ENCODE results near the gene BTBD16. TPM values are rescaled to one million over a fixed set of nuclear protein-coding genes. Genes with fewer than 3 reads are reported as not detected.

BTBD16 gene
- total and polyA plus RNA-seq, 2 of the 13 experiments (the other 11 are each of a cell fraction or from before 2014, with no cell fraction given) = 5.0 to 11.9 TPM

GRCh38 chr10:122304054-122304579 lies 33.0 kb downstream of the BTBD16 start (continued):
- TF ChIP-seq KLF12 (CRISPR knock-in tag; IDR thresholded peaks at IDR 0.05; ENCODE audit: borderline replicate concordance) (no peak), ZNF580 (CRISPR knock-in tag; IDR thresholded peaks at IDR 0.05; ENCODE audit: borderline replicate concordance, low read depth) (peak; percentile 52; the same call in 1 of the 2 replicates), ZGPAT (CRISPR knock-in tag; IDR thresholded peaks at IDR 0.05) (peak; percentile 52; the same call in 1 of the 2 replicates), JUNB (CRISPR knock-in tag; IDR thresholded peaks at IDR 0.05; ENCODE audit: borderline replicate concordance) (no peak; the same call in 1 of the 2 replicates), MEF2D (CRISPR knock-in tag; IDR thresholded peaks at IDR 0.05) (0 out of 2 replicates have a peak, but pooled peaks have one; percentile 31), NFKBIZ (CRISPR knock-in tag; IDR thresholded peaks at IDR 0.05) (0 out of 2 replicates have a peak, but pooled peaks have one; percentile 12), BRF2 (CRISPR knock-in tag; IDR thresholded peaks at IDR 0.05) (no peak), ZNF672 (CRISPR knock-in tag; IDR thresholded peaks at IDR 0.05) (no peak), SETDB1 (CRISPR knock-in tag; IDR thresholded peaks at IDR 0.05; ENCODE audit: borderline replicate concordance) (no peak), ETV5 (CRISPR knock-in tag; IDR thresholded peaks at IDR 0.05; ENCODE audit: borderline replicate concordance) (peak; percentile 81), KDM6A (CRISPR knock-in tag; IDR thresholded peaks at IDR 0.05; ENCODE audit: low read depth) (peak; percentile 66; the same call in 1 of the 2 replicates), AFF4 (CRISPR knock-in tag; IDR thresholded peaks at IDR 0.05) (no peak), MYC (CRISPR knock-in tag; IDR thresholded peaks at IDR 0.05; ENCODE audit: borderline replicate concordance) (0 out of 2 replicates have a peak, but pooled peaks have one; percentile 11), HNF1B (CRISPR knock-in tag; IDR thresholded peaks at IDR 0.05) (0 out of 2 replicates have a peak, but pooled peaks have one; percentile 28), SP1 (IDR thresholded peaks at IDR 0.05) (no peak), SP1 (CRISPR knock-in tag; IDR thresholded peaks at IDR 0.05) (no peak), ZNF264 (CRISPR knock-in tag; IDR thresholded peaks at IDR 0.05) (peak; percentile 52; the same call in 1 of the 2 replicates), MED1 (CRISPR knock-in tag; IDR thresholded peaks at IDR 0.05) (peak; percentile 88), YY1 (IDR thresholded peaks at IDR 0.05; ENCODE audit: insufficient read depth, insufficient replicate concordance, low read depth, low read length) (no peak), POGZ (CRISPR knock-in tag; IDR thresholded peaks at IDR 0.05) (peak; percentile 65), ZNF749 (CRISPR knock-in tag; IDR thresholded peaks at IDR 0.05; ENCODE audit: borderline replicate concordance) (no peak), GZF1 (CRISPR knock-in tag; IDR thresholded peaks at IDR 0.05) (no peak), SP4 (CRISPR knock-in tag; IDR thresholded peaks at IDR 0.05) (no peak)

Data from HepG2 (cell line).